Activated CD8-positive, alpha-beta T cell treated with anti-CD3 and anti-CD28 coated beads for 36 hours (primary cell): ENCODE measurements around the gene STIP1. TPM values are rescaled to one million over a fixed set of nuclear protein-coding genes. Genes with fewer than 3 reads are reported as not detected.
A peak's percentile ranks its signal among the peaks of the same experiment; 100 is the strongest.

ENCODE experiments used
- ATAC-seq: fragments of 200-7000 bp; cut with Tn5 transposase; one replicate; pipeline ENCODE4 v1.10.0; 2021; ENCODE audit warnings: mild to moderate bottlenecking, moderate library complexity
- CTCF ChIA-PET: fragments of 350-600 bp; sonication (Branson Sonifier 250); formaldehyde crosslinking; loops from one replicate; lab custom pipeline; 2021; ENCODE audit warnings: antibody characterized with exemption; lab: Charles Lee
- POLR2A ChIA-PET: fragments of 350-600 bp; sonication (Branson Sonifier 250); formaldehyde crosslinking; loops from one replicate; lab custom pipeline; 2021; ENCODE audit warnings: antibody characterized with exemption; lab: Charles Lee
- DNase-seq: peaks from one replicate; pipeline ENCODE4 v3.0.0-alpha.2; 2020
- H3K27ac Mint-ChIP-seq: one replicate; pipeline ENCODE4 v1.8.0; 2021; ENCODE audit warnings: mild to moderate bottlenecking, mixed read lengths
- H3K27me3 Mint-ChIP-seq: one replicate; pipeline ENCODE4 v1.8.0; 2021; ENCODE audit warnings: mixed read lengths
- H3K36me3 Mint-ChIP-seq: one replicate; pipeline ENCODE4 v1.8.0; 2021; ENCODE audit warnings: low read depth, mixed read lengths
- H3K4me1 Mint-ChIP-seq: one replicate; pipeline ENCODE4 v1.8.0; 2021; ENCODE audit warnings: low read depth, mixed read lengths
- H3K4me3 Mint-ChIP-seq: one replicate; pipeline ENCODE4 v1.8.0; 2021; ENCODE audit warnings: mild to moderate bottlenecking, moderate library complexity, mixed read lengths
- H3K9me3 Mint-ChIP-seq: one replicate; pipeline ENCODE4 v1.8.0; 2021; ENCODE audit warnings: mixed read lengths
- CTCF ChIP-seq: fragments of 200-600 bp; IDR thresholded peaks from one replicate; pipeline ENCODE4 v1.8.0; 2022; ENCODE audit warnings: antibody characterized with exemption, mild to moderate bottlenecking
- intact Hi-C: fragments of 100-400 bp; cut with micrococcal nuclease; formaldehyde crosslinking; loops from one replicate; pipeline ENCODE4 v1.10.0; 2022
- total RNA-seq, 2 experiments: library from RNA; stranded (reverse); gene quantifications; one replicate each; pipeline ENCODE4 v1.2.3, GENCODE V29; 2021

The STIP1 gene
- total RNA-seq, 2 experiments from 2014 or later: 396 to 416 TPM

- POLR2A ChIA-PET: interaction anchor here (0.9 kb wide), 1 partner anchor 39 kb away, joined by 4 read pairs; no protein-coding TSS in a partner anchor
- no peaks in the 10 kb centered on the region for H3K27me3 Mint-ChIP-seq
- H3K9me3 Mint-ChIP-seq: no peaks in the 10 kb centered on the region
- DNase-seq (peak; percentile 83), ATAC-seq (peak; percentile 45)
- H3K4me3 Mint-ChIP-seq: no peak overlapping the region
- peaks cover 3% of the 10 kb centered on the region for H3K36me3 Mint-ChIP-seq
- CTCF ChIA-PET: interaction anchor here (0.7 to 9.6 kb wide), 19 partner anchors 10 to 380 kb away, joined by 3 to 151 read pairs (median 5); partner anchors contain the start of genes CATSPERZ, MARK2 and ZFTA
- no peak overlapping the region for H3K27ac Mint-ChIP-seq
- intact Hi-C loops: loop anchor here (5.0 to 10.0 kb wide), 2 partner anchors 146 to 314 kb away; partner anchors contain the start of gene MARK2
- peak; percentile 96 for TF ChIP-seq CTCF
- peaks cover 11% of the 10 kb centered on the region for H3K4me1 Mint-ChIP-seq
Observed at GRCh38 chr11:64148226-64148916, 37.6 kb upstream of the STIP1 start.

GRCh38 chr11:64148917-64149617 is 36.9 kb upstream of the STIP1 start:
- Mint-ChIP-seq H3K9me3 (no peaks in the 10 kb centered on the region), H3K27ac (no peak overlapping the region), H3K4me1 (peaks cover 5% of the 10 kb centered on the region), H3K27me3 (no peaks in the 10 kb centered on the region), H3K36me3 (peaks cover 3% of the 10 kb centered on the region), H3K4me3 (no peak overlapping the region)
- intact Hi-C loops: loop anchor here (5.0 to 10.0 kb wide), 2 partner anchors 147 to 314 kb away; partner anchors contain the start of gene MARK2
- ChIA-PET CTCF (interaction anchor here (0.7 to 9.6 kb wide), 16 partner anchors 8 to 381 kb away, joined by 3 to 151 read pairs (median 4); partner anchors contain the start of genes CATSPERZ and ZFTA), POLR2A (interaction anchor here (0.9 to 1.8 kb wide), 2 partner anchors 17 to 38 kb away, joined by 4 to 6 read pairs; partner anchors contain the start of gene MACROD1)
- peak; percentile 66 for TF ChIP-seq CTCF
- no peak for ATAC-seq
- DNase-seq: no peak

GRCh38 chr11:64150051-64150450 is 35.9 kb upstream of the STIP1 start:
- Mint-ChIP-seq H3K4me1 (peaks cover 4% of the 10 kb centered on the region), H3K27me3 (no peaks in the 10 kb centered on the region), H3K27ac (no peak overlapping the region), H3K36me3 (peaks cover 3% of the 10 kb centered on the region), H3K4me3 (no peak overlapping the region), H3K9me3 (no peaks in the 10 kb centered on the region)
- ATAC-seq (no peak), DNase-seq (no peak)
- TF ChIP-seq CTCF: no peak
- intact Hi-C loops: no loop called here
- ChIA-PET CTCF (interaction anchor here (0.9 to 9.6 kb wide), 10 partner anchors 14 to 382 kb away, joined by 3 to 151 read pairs (median 6); partner anchors contain the start of gene ZFTA), POLR2A (interaction anchor here (1.8 kb wide), 1 partner anchor 16 kb away, joined by 6 read pairs; the partner anchor contains the start of gene MACROD1)

GRCh38 chr11:64150481-64151239 is 35.3 kb upstream of the STIP1 start:
- peaks cover 4% of the 10 kb centered on the region for H3K4me1 Mint-ChIP-seq
- no peak for DNase-seq
- TF ChIP-seq CTCF: no peak
- peaks cover 3% of the 10 kb centered on the region for H3K36me3 Mint-ChIP-seq
- H3K4me3 Mint-ChIP-seq: no peak overlapping the region
- ATAC-seq: no peak
- no peaks in the 10 kb centered on the region for H3K9me3 Mint-ChIP-seq
- H3K27me3 Mint-ChIP-seq: no peaks in the 10 kb centered on the region
- H3K27ac Mint-ChIP-seq: no peak overlapping the region
- ChIA-PET POLR2A (interaction anchor here (1.8 kb wide), 1 partner anchor 16 kb away, joined by 6 read pairs; the partner anchor contains the start of gene MACROD1), CTCF (interaction anchor here (0.9 to 9.6 kb wide), 7 partner anchors 56 to 382 kb away, joined by 3 to 151 read pairs (median 4); partner anchors contain the start of gene ZFTA)
- intact Hi-C loops: no loop called here
